Fibroblast of mammary gland (primary cell): ENCODE results near the gene GSK3B.

Experiments used
- DNase-seq: peaks from one replicate; pipeline ENCODE4 v3.0.0-alpha.2; 2010; ENCODE audit warnings: low read depth
- H3K4me3 ChIP-seq: 2 replicates; pipeline ENCODE4 v1.5.1; 2011; ENCODE audit warnings: low read depth, mild to moderate bottlenecking, low read length, moderate library complexity; ENCODE audit not compliant: control insufficient read depth
- TF ChIP-seq, protein P1 (sequence below): conservative IDR thresholded peaks from 2 replicates; pipeline ENCODE4 v1.5.1; 2011; ENCODE audit warnings: low read depth, low read length, inconsistent platforms; ENCODE audit not compliant: control insufficient read depth, insufficient read depth

Gene GSK3B

GRCh38 chr3:120027226-120027625, 67.0 kb downstream of the GSK3B start:
- TF ChIP-seq, protein P1, sequence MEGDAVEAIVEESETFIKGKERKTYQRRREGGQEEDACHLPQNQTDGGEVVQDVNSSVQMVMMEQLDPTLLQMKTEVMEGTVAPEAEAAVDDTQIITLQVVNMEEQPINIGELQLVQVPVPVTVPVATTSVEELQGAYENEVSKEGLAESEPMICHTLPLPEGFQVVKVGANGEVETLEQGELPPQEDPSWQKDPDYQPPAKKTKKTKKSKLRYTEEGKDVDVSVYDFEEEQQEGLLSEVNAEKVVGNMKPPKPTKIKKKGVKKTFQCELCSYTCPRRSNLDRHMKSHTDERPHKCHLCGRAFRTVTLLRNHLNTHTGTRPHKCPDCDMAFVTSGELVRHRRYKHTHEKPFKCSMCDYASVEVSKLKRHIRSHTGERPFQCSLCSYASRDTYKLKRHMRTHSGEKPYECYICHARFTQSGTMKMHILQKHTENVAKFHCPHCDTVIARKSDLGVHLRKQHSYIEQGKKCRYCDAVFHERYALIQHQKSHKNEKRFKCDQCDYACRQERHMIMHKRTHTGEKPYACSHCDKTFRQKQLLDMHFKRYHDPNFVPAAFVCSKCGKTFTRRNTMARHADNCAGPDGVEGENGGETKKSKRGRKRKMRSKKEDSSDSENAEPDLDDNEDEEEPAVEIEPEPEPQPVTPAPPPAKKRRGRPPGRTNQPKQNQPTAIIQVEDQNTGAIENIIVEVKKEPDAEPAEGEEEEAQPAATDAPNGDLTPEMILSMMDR: no peak
- no peak overlapping the region for H3K4me3 ChIP-seq
- DNase-seq: no peak

GRCh38 chr3:120025520-120025919, 68.7 kb downstream of the GSK3B start:
- H3K4me3 ChIP-seq: no peak overlapping the region
- TF ChIP-seq, protein P1: no peak
- DNase-seq: peak; percentile 25

DNA sequence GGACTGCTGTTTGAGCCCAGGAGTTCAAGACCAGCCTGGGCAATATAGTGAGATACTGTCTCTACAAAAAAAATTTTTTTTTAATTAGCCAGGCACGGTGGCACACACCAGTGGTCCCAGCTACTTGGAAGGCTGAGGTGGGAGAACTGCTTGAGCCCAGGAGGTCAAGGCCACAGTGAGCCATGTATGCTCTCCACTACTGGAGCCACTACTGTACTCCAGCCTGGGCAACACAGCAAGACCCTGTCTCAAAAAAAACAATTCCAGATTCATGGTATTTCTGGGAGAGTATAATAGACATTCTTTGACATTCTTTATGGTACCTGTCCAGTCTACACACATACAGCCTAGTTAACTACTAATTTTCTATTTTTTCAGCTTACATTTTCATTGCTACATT, 70.1 kb downstream of the GSK3B start:
- no peak overlapping the region for H3K4me3 ChIP-seq
- TF ChIP-seq, protein P1: no peak
- DNase-seq: no peak

GRCh38 chr3:120022729-120023128, 71.5 kb downstream of the GSK3B start:
- TF ChIP-seq, protein P1: no peak
- DNase-seq: peak; percentile 15
- H3K4me3 ChIP-seq: no peak overlapping the region

GRCh38 chr3:120021523-120021922, 72.7 kb downstream of the GSK3B start:
- H3K4me3 ChIP-seq: no peak overlapping the region
- DNase-seq: peak; percentile 45
- TF ChIP-seq, protein P1: no peak

- DNase-seq: no peak
- TF ChIP-seq, protein P1: no peak
- H3K4me3 ChIP-seq: no peak overlapping the region
Measured at GRCh38 chr3:120018299-120018698, 75.9 kb downstream of the GSK3B start.

- DNase-seq: no peak
- TF ChIP-seq, protein P1: no peak
Measured at GRCh38 chr3:120017692-120018091, 76.6 kb downstream of the GSK3B start.

More at GRCh38 chr3:120017692-120018091, 76.6 kb downstream of the GSK3B start:
- H3K4me3 ChIP-seq: no peak overlapping the region
